ENCODE results near the gene EIF3J. TPM values are rescaled to one million over a fixed set of nuclear protein-coding genes. Genes with fewer than 3 reads are reported as not detected.
"Not testable (repeated sequence)": the region's sequence is repeated elsewhere in the genome, so short reads cannot be mapped to it uniquely, and the experiment has no call there.

The EIF3J gene
- polyA plus RNA-seq, 3 donors: 137 to 138 (median 137) TPM

DNA sequence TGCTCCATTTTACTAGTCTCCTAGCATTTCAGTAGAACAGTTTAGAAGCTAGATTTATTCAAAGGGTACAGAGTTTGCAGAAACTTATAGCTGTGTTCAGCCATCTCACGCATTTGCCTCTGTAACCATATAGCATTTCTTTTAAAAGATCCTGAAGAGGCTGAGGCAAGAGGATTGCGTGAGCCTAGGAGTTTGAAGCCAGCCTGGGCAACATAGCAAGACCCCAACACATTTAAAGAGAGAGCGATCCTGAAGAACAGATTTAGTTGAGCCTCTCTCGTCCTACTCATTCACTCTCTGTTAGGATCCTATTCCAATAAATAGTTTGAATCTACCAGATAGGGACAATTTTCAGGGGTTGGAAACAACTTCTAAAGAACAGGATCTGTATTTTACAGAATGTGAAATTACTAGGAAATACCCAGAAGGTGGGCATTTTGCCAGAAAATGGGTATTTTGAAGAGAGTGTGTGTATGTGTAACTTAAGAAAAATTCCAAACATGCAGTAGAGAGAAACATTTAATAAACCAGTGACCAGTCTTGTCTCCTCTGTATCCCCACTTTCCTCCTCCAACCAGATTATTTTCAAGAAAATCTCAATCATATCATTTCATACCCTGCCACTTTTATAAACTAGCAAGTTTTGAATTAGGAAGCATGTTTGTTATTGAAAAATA lies 4.5 kb downstream of the EIF3J start:
- DNase-seq (ENCODE audit: low read depth in 3 of 3, low spot score in 2 of 3): no peak

- no peak for DNase-seq (ENCODE audit: low read depth in 3 of 3, low spot score in 2 of 3)
Measured at GRCh38 chr15:44542596-44542995, 5.6 kb downstream of the EIF3J start.

GRCh38 chr15:44544745-44545144 lies 7.8 kb downstream of the EIF3J start:
- DNase-seq (ENCODE audit: low read depth in 3 of 3, low spot score in 2 of 3): not testable (repeated sequence)

DNA sequence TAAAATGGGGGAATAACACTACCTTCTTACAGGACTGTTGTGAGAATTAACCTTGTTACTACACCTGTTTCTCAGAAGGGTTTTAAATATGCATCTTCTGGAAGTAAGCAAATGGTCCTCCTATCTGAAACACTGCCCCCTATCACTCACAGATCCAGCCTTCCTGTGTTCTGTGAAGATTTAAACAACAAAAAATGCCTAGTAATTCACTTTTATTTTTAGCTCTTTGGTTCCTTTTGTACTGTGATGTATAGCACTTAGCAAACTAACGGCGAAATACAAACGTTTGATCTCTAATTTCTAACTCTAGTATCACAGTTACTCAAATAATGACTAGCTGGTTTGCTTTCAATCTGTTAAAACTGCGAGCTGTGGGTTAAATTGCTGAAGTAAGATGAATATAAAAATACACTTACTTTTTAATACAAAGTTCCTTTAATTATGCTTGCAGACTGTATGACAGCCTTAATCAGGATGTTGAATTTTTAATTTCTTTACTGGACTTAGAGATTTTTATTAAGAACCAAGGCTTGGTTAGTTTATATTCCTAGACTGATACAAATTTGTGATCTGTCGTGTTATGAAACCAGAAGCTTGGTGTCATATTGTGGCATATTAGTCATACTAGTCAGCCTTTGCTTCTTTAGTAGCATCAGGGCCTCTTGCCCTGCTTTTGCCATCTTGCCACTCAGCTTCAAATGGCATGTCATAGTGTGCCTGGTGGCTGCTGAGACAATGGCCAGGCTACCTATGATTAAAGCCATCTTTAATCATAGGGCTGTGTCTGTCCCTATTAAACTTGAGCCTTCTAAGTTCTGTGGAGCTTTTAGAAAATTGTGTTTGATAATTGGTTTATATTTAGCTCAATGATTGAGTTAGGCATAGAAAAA lies 9.2 kb downstream of the EIF3J start:
- no peak for DNase-seq (ENCODE audit: low read depth in 3 of 3, low spot score in 2 of 3)

GRCh38 chr15:44549152-44549551 lies 12.2 kb downstream of the EIF3J start:
- DNase-seq (ENCODE audit: low read depth in 3 of 3, low spot score in 2 of 3): not testable (repeated sequence)

DNA sequence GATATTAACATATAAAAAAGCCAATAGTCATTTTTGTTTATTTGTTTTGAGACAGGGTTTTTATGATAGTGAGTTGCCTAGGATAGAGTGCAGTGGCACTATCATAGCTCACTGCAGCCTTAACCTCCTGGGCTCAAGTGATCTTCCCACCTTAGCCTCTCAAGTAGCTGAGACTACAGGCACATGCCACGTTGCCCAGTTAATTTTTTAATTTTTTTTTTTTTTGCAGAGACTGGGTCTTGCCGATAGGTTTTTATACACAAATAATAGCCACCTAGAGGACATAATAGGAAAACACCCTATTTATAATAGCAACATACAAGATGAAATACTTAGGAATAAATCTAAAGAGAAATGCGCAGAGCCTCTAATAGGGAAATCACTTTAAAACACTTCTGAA lies 13.3 kb downstream of the EIF3J start:
- DNase-seq (ENCODE audit: low read depth in 3 of 3, low spot score in 2 of 3): no peak

DNA sequence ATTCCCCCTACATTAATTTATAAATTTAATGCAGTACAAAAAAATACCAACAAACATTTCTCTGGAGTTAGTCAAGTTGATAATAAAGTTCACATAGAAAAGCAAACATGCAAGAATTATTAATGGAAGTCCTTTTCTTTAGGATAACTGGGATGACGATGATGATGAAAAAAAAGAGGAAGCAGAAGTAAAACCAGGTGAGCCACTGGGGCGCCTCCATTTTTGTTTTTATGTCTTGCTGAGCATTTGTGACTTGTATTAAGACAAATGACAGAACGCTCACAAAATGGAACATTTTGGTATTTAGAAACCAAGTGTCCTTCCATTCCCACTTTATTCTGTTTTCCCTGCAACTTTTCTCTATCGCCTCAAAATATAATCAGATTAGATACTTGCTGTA lies 13.8 kb downstream of the EIF3J start:
- DNase-seq (ENCODE audit: low read depth in 3 of 3, low spot score in 2 of 3): no peak

GRCh38 chr15:44554934-44555723 lies 18.2 kb downstream of the EIF3J start:
- DNase-seq (ENCODE audit: low read depth in 3 of 3, low spot score in 2 of 3): no peak

DNA sequence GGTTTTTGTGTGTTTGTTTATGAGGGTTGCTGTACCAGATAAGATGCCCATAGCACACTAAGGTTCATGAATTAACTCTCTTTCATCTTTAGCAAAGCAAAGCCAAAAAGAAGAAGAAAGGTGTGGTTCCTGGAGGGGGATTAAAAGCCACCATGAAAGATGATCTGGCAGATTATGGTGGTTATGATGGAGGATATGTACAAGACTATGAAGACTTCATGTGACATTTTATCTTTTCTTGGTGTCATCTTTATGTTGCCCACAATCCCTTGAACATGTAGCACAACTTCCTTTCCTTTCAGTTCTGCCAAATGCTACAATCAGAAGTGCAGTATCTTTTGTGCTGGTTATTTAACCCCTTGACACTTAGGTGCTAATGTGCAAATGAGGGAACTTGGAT lies 24.0 kb downstream of the EIF3J start:
- DNase-seq (ENCODE audit: low read depth in 3 of 3, low spot score in 2 of 3): not testable (repeated sequence)

DNA sequence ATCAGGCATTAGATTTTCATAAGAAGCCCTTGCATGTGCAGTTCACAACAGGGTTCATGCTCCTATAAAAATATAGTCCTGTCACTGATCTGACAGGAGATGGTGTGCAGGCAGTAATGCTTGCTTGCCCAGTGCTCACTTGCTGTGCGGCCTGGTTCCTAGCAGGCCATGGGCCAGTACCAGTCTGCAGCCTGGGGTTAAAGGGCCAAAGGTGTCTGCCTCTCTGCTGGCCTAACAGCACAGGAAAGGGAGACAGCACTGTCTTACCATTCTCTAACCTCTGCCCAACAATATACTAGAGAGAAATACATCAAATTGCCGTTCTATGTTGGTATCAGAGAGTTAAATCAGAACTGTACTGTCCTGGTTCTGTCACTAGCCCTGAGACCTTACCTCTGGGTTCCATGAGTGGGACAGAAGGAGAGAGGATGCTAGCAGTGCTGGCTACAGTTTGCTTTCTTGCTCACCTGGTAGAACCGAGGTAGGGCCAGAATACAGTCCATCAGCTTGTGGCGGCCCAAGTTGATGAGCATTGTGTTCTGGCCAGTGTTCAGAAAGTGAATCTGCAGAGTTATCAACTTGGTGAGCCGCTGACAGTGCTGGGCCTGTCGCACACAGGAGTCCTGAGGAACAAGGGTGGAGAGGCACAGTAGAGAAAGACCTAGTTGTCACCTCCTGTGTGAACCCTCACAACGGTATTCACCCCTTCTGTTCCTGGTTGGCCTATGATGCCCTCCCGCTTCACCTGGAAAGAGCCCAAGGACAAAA lies 28.6 kb downstream of the EIF3J start:
- DNase-seq (ENCODE audit: low read depth in 3 of 3, low spot score in 2 of 3): no peak

- DNase-seq (ENCODE audit: low read depth in 3 of 3, low spot score in 2 of 3): no peak
Measured at GRCh38 chr15:44566155-44566540, 29.2 kb downstream of the EIF3J start.

GRCh38 chr15:44568338-44568737 lies 31.4 kb downstream of the EIF3J start:
- no peak for DNase-seq (ENCODE audit: low read depth in 3 of 3, low spot score in 2 of 3)

GRCh38 chr15:44569316-44569715 lies 32.4 kb downstream of the EIF3J start:
- no peak for DNase-seq (ENCODE audit: low read depth in 3 of 3, low spot score in 2 of 3)

DNA sequence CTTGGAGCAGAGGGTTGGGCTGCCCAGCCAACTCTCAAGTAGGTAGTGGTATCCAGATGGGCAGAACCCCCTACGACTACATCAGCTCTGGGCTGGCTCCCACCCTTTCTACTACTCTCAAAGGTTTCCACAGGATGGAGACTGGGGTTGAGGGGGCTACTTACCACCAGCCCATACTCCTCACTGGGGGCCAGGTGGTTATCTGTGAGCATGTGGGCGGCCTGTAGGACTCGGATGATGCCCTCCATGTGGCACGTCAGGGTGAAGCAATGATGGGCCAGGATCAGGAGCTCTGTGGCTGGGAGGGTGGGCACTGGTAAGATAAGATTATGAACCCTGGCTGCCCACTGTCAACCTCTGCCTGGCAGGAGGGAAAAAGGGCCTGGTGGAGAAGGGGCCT lies 33.4 kb downstream of the EIF3J start:
- DNase-seq (ENCODE audit: low read depth in 3 of 3, low spot score in 2 of 3): no peak

- DNase-seq (ENCODE audit: low read depth in 3 of 3, low spot score in 2 of 3): no peak
Measured at GRCh38 chr15:44573386-44573785, 36.4 kb downstream of the EIF3J start.

DNA sequence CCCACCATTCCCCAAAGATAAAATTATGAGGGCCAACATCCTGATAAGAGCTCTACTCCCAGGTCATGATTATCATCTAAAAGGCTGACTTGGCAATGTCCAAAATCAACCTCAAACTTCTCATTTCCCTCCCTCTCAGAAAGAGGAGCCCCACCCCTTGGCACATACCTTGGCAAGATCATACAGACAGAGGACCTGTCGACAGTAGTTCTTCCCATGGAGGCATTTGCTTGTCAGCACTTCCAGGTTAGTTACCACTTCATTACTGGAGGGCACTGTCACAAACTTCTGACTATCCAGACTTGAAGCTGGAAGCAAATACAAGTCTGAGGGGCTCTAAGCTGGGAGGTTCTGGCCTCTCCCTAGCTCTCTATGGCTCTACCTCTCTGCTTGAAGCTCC lies 37.8 kb downstream of the EIF3J start:
- no peak for DNase-seq (ENCODE audit: low read depth in 3 of 3, low spot score in 2 of 3)

DNA sequence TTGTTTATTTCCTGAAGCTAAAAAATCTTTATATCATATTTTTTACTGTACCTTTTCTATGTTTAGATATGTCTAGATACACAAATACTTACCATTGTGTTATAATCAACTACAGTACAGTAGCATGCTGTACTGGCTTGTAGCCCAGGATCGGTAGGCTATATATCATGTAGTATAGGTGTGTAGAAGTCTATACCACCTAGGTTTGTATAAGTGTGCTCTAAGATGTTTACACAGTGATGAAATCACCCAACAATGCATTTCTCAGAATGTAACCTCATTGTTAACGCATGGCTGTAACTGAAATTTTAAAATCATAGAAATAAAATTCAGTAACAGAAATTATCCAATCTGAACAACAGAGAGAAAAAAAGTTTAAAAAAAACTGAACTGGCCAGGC lies 43.2 kb downstream of the EIF3J start:
- DNase-seq (ENCODE audit: low read depth in 3 of 3, low spot score in 2 of 3): no peak

DNA sequence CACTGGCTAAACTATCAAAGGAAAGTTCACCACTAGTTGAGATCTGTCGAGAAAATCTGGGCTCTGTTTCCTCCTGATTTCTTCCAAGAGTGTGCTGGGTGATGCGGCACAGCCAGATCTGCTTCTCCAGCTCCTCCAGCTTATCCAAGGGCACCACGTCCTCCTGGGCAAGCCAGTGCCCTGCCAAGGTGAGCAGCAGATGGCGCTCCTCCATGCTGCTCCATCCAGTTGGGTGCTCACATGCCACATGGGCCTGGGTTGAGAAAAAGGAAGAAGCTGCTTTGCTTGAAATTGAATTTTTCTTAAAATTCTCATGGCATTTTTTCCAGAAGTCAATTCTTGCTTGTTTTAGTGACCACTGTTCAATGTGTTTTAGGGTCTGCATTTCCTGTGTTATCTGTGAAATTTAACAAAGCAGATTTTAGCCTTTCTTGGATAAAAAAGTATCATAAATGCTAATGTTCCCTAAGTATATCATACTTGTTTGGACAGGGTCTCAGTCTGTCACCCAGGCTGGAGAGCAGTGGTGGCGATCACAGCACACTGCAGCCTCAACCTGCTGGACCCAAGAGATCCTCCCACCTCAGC lies 47.3 kb downstream of the EIF3J start:
- DNase-seq (ENCODE audit: low read depth in 3 of 3, low spot score in 2 of 3): no peak

DNA sequence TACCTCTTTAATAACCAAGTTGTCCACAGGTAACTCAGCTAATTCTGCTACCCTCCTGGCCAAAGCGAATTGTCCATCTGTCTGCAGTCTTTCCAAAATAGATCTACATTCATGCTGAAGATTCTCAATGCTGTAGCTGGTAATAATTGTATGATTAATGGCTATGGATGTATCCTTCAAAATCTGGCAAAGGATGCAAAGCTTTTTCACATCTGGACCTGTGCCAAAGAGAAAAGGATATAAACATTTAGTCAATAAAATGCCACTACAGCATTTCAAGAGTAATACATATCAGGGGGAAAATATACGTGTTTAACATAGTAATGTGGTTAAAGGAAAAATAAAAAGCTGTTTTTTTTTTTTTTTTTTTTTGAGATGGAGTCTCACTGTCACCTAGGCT lies 48.7 kb downstream of the EIF3J start:
- DNase-seq (ENCODE audit: low read depth in 3 of 3, low spot score in 2 of 3): no peak

DNA sequence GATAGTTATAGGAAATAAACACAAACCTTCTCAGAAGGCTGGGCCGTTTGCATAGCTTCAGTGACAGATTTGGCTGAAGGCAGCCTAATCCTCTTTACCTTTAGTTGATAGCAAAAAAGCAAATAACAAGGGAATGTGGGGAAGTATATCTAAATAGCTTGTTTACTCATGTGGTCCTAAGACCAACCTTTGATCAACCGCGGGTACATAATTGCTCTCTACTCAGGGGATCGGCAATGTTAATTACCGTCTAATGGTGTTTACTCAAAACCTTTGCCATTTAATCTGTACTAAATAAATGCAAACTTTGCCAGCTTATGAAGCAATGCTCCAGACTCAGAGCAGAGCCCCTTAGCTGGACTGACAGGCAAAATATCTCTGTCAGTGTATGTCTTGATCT lies 51.6 kb downstream of the EIF3J start:
- no peak for DNase-seq (ENCODE audit: low read depth in 3 of 3, low spot score in 2 of 3)

Measured in right renal cortex interstitium (tissue), 3 donors.